ENCODE results near the gene POLD2. TPM values are rescaled to one million over a fixed set of nuclear protein-coding genes. Genes with fewer than 3 reads are reported as not detected.
A peak's percentile ranks its signal among the peaks of the same experiment; 100 is the strongest.

POLD2 gene
- total and polyA plus RNA-seq, 2 of the 13 experiments (the other 11 are each of a cell fraction or from before 2014, with no cell fraction given): 87.6 to 95.1 TPM

DNA sequence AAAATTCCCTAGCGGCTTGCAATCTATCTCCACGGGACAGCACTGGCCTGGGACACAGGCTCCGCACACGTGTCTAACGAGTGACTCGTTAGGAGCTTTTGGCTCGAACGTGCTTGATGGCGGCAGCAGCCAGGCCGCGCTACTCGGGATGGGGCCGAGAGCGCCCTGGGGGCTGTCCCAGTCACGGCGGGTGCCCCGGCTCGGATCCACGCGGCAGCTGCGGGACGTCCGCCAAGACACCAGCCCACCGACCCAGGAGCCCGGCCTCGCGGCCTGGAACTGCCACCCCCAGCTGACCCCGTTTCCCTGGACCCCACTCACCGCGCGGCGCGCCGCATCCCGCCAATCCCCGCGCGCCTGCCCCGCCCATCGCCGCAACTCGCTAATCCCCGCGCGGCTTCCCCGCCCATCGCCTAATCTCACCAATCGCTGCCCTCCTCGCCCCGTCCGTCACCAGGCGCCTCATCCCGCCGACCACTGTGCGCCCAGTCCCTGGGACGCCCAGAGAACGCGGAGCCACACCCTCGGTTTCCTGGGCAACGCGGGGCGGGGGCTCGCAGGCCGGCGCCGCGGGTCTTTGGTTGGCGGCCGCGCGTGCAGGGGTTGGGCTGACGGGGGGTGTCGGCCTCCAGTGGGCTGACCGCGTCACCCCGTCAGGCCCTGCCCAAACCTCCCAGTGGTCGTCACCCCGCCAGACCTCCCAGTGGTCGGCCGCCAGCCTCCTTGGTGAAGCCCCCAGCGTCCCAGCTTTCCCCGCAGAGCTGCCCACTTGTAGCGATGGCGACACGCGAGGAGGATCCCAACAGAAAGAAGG lies at the start of gene POLD2 (continued):
- TF ChIP-seq, protein P1, sequence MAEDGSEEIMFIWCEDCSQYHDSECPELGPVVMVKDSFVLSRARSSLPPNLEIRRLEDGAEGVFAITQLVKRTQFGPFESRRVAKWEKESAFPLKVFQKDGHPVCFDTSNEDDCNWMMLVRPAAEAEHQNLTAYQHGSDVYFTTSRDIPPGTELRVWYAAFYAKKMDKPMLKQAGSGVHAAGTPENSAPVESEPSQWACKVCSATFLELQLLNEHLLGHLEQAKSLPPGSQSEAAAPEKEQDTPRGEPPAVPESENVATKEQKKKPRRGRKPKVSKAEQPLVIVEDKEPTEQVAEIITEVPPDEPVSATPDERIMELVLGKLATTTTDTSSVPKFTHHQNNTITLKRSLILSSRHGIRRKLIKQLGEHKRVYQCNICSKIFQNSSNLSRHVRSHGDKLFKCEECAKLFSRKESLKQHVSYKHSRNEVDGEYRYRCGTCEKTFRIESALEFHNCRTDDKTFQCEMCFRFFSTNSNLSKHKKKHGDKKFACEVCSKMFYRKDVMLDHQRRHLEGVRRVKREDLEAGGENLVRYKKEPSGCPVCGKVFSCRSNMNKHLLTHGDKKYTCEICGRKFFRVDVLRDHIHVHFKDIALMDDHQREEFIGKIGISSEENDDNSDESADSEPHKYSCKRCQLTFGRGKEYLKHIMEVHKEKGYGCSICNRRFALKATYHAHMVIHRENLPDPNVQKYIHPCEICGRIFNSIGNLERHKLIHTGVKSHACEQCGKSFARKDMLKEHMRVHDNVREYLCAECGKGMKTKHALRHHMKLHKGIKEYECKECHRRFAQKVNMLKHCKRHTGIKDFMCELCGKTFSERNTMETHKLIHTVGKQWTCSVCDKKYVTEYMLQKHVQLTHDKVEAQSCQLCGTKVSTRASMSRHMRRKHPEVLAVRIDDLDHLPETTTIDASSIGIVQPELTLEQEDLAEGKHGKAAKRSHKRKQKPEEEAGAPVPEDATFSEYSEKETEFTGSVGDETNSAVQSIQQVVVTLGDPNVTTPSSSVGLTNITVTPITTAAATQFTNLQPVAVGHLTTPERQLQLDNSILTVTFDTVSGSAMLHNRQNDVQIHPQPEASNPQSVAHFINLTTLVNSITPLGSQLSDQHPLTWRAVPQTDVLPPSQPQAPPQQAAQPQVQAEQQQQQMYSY (CRISPR knock-in tag; IDR thresholded peaks at IDR 0.05): 0 out of 2 replicates have a peak, but pooled peaks have one; percentile 26
- TF ChIP-seq ZNF143 (CRISPR knock-in tag; IDR thresholded peaks at IDR 0.05) (peak; percentile 82), ZKSCAN8 (CRISPR knock-in tag; IDR thresholded peaks at IDR 0.05; ENCODE audit: borderline replicate concordance) (no peak), ZNF225 (CRISPR knock-in tag; IDR thresholded peaks at IDR 0.05) (no peak; the same call in 1 of the 2 replicates), TFE3 (CRISPR knock-in tag; IDR thresholded peaks at IDR 0.05) (no peak), CTCF (CRISPR knock-in tag; IDR thresholded peaks at IDR 0.05) (0 out of 2 replicates have a peak, but pooled peaks have one; percentile 4), MYC (CRISPR knock-in tag; IDR thresholded peaks at IDR 0.05; ENCODE audit: borderline replicate concordance) (peak; percentile 96), RBAK (CRISPR knock-in tag; IDR thresholded peaks at IDR 0.05) (no peak), ZNF609 (CRISPR knock-in tag; IDR thresholded peaks at IDR 0.05; ENCODE audit: borderline replicate concordance) (peak; percentile 68), HNF1B (CRISPR knock-in tag; IDR thresholded peaks at IDR 0.05) (peak; percentile 85)
